K562 (cell line): ENCODE measurements around the gene MYOM1. TPM values are rescaled to one million over a fixed set of nuclear protein-coding genes. Genes with fewer than 3 reads are reported as not detected.

Experiments
- ARID1B ChIP-seq: fragments of 450-650 bp; IDR thresholded peaks from 2 replicates; pipeline ENCODE4 v1.6.1; 2016; ENCODE audit warnings: antibody characterized with exemption, mild to moderate bottlenecking, inconsistent platforms
- C11orf30 ChIP-seq: fragments of 450-650 bp; IDR thresholded peaks from 2 replicates; pipeline ENCODE4 v1.6.1; 2016; ENCODE audit warnings: low read depth, mild to moderate bottlenecking
- CBX3 ChIP-seq, 2 experiments: IDR thresholded peaks; 1 replicate in 1 of 2; 2 replicates in 1 of 2; pipeline ENCODE4 v1.6.1; 2012; ENCODE audit warnings: inconsistent platforms in 2 of 2, low read length in 2 of 2, borderline replicate concordance in 1 of 2, control low read depth in 1 of 2
- CREBBP ChIP-seq: IDR thresholded peaks from one replicate; pipeline ENCODE4 v1.6.1; 2012; ENCODE audit warnings: low read depth, mild to moderate bottlenecking, control low read depth, inconsistent platforms, low read length
- ELF2 ChIP-seq: fragments of 250-450 bp; sonication (Bioruptor Pico); IDR thresholded peaks from 2 replicates; pipeline ENCODE4 v1.5.0; 2021; ENCODE audit warnings: mild to moderate bottlenecking
- FOXP1 ChIP-seq: sonication (generic); formaldehyde crosslinking; IDR thresholded peaks from 2 replicates; pipeline ENCODE4 v1.8.0; 2022; ENCODE audit warnings: mild to moderate bottlenecking, missing genetic modification reagents
- GTF2E2 ChIP-seq: fragments of 200-800 bp; sonication (Bioruptor generic); IDR thresholded peaks from 2 replicates; pipeline ENCODE4 v1.6.1; 2016; ENCODE audit warnings: missing genetic modification characterization, missing compliant biosample characterization
- HEY1 ChIP-seq: fragments of 250-450 bp; sonication (Bioruptor Pico); IDR thresholded peaks from 2 replicates; pipeline ENCODE4 v1.5.0; 2020; ENCODE audit warnings: mild to moderate bottlenecking, moderate library complexity, borderline replicate concordance
- KAT8 ChIP-seq: fragments of 450-650 bp; IDR thresholded peaks from 2 replicates; pipeline ENCODE4 v1.6.1; 2016; ENCODE audit warnings: low read depth, mild to moderate bottlenecking
- PHF20 ChIP-seq: fragments of 450-650 bp; IDR thresholded peaks from 2 replicates; pipeline ENCODE4 v1.6.1; 2018; ENCODE audit not compliant: partially characterized antibody
- POLR2G ChIP-seq: fragments of 200-400 bp; formaldehyde crosslinking; IDR thresholded peaks from 2 replicates; pipeline ENCODE4 v1.6.1; 2017; ENCODE audit warnings: low read depth, mild to moderate bottlenecking, antibody characterized with exemption, low read length, moderate library complexity
- PYGO2 ChIP-seq: fragments of 450-650 bp; IDR thresholded peaks from 2 replicates; pipeline ENCODE4 v1.6.1; 2016; ENCODE audit warnings: mild to moderate bottlenecking, missing genetic modification characterization, moderate library complexity, missing compliant biosample characterization
- RBM15 ChIP-seq: fragments of 200-400 bp; formaldehyde crosslinking; IDR thresholded peaks from 2 replicates; pipeline ENCODE4 v1.6.1; 2018; ENCODE audit warnings: mild to moderate bottlenecking, low read length, moderate library complexity; ENCODE audit not compliant: insufficient read depth
- SREBF1 ChIP-seq: fragments of 150-350 bp; IDR thresholded peaks from 2 replicates; pipeline ENCODE4 v1.6.1; 2014; ENCODE audit warnings: antibody characterized with exemption, low read depth, low read length, borderline replicate concordance
- SRSF7 ChIP-seq: fragments of 200-400 bp; formaldehyde crosslinking; optimal IDR thresholded peaks from 2 replicates; pipeline ENCODE3; 2017; ENCODE audit warnings: mild to moderate bottlenecking, low read depth, low read length
- TGIF2 ChIP-seq: sonication (generic); formaldehyde crosslinking; IDR thresholded peaks from 2 replicates; pipeline ENCODE4 v1.8.1; 2022; ENCODE audit warnings: mild to moderate bottlenecking, missing genetic modification reagents, moderate library complexity
- TRIM24 ChIP-seq, 2 experiments: fragments of 450-650 bp; IDR thresholded peaks; 2 replicates each; pipeline ENCODE4 v1.6.1; 2016
- ZKSCAN8 ChIP-seq: fragments of 200-800 bp; sonication (Bioruptor generic); IDR thresholded peaks from 2 replicates; pipeline ENCODE4 v1.6.1; 2016; ENCODE audit warnings: missing genetic modification characterization, missing compliant biosample characterization
- ZNF253 ChIP-seq: fragments of 250-450 bp; sonication (Bioruptor Pico); conservative IDR thresholded peaks from 2 replicates; pipeline ENCODE4 v1.6.1; 2021; ENCODE audit warnings: mild to moderate bottlenecking
- ZNF282 ChIP-seq: sonication (generic); formaldehyde crosslinking; IDR thresholded peaks from 2 replicates; pipeline ENCODE4 v1.8.1; 2023; ENCODE audit warnings: missing genetic modification reagents
- ZNF586 ChIP-seq: fragments of 450-650 bp; formaldehyde crosslinking; conservative IDR thresholded peaks from 2 replicates; pipeline ENCODE4 v1.4.0; 2020; ENCODE audit warnings: mild to moderate bottlenecking, moderate library complexity
- ZZZ3 ChIP-seq: fragments of 450-650 bp; IDR thresholded peaks from 2 replicates; pipeline ENCODE4 v1.6.1; 2016; ENCODE audit warnings: antibody characterized with exemption, mild to moderate bottlenecking, moderate library complexity
- polyA plus RNA-seq, 8 experiments: library from polyadenylated mRNA; depleted of rRNA in 4 of 8; stranded (reverse) in 5 of 8; unstranded in 3 of 8; fragments of >200 nt; fragmentation: Nextera tagmentation in 2 of 8; fragmentation: Illumina TruSeq in 1 of 8; extraction: Ambion mirVana in 2 of 8; extraction: Trizol in 1 of 8; gene quantifications; 2 replicates each; pipeline versions ENCODE4 v1.2.1 to v1.2.3, GENCODE V29; 2011 to 2014; ENCODE audit warnings: inconsistent platforms in 1 of 8, missing spikeins in 1 of 8
- total RNA-seq, 7 experiments: library from RNA; depleted of rRNA in 6 of 7; stranded (reverse); fragments of >200 nt in 6 of 7; fragmentation: Illumina TruSeq in 2 of 7; extraction: Trizol in 2 of 7; gene quantifications; 2 replicates each; pipeline versions ENCODE4 v1.2.1 to v1.2.3, GENCODE V29; 2011 to 2021; ENCODE audit warnings: low replicate concordance in 1 of 7
- TF ChIP-seq, protein P1 (sequence below), 2 experiments: fragments of 200-800 bp in 1 of 2; sonication (Bioruptor generic) in 1 of 2; sonication (generic) in 1 of 2; formaldehyde crosslinking in 1 of 2; IDR thresholded peaks in 1 of 2; conservative IDR thresholded peaks in 1 of 2; 2 replicates each; pipeline versions ENCODE4 v1.5.0 to v1.6.1; 2016 to 2020; ENCODE audit warnings: missing compliant biosample characterization in 1 of 2, missing genetic modification characterization in 1 of 2, missing genetic modification reagents in 1 of 2
- TF ChIP-seq, protein P2 (sequence below): fragments of 250-450 bp; sonication (Bioruptor Pico); IDR thresholded peaks from 2 replicates; pipeline ENCODE4 v1.5.0; 2021; ENCODE audit warnings: mild to moderate bottlenecking, moderate library complexity

The MYOM1 gene
- total and polyA plus RNA-seq, 9 of the 15 experiments (the other 6 are each of a cell fraction or from before 2014, with no cell fraction given): 0.01 to 0.62 (median 0.25) TPM

DNA sequence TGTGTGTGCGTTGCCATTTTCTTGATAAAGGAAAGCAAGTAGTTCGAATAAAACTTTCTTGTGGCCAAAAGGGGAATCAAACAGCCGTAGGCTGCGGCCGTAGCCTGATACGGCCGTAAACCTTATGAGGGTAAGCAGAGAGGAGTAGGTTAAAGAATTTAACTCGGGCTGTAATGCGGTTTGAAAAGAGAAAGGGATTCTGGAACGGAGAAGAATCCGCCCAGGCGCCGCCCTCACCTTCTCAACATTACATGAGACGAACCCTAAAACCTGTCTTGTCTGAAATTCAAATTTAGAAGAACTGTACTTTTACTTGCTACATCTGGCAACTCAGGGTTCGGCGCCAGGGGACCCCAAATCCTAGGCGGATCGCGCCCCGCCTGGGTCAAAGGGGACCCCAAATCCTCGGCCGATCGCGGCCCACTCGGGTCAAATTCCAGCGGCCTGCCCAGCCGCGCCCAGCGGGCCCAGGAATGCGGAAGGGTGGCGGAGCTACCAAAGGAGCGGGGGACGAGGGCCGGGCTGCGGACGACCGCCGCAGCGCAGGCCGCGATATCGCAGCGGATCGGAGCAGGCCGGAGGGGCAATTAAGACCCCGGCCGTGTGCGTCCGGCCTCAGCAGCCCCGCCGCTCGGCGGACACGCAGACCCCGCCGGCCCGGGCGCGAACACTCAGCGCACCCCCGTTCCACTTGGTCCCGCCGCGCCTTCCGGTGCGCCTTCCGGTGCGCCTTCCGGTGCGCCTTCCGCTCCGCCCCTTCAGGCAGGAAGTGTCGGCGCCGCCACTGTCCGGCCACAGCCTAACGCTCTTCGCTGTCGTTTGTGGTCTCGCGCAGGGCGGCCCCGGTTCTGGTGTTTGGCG, 41.8 kb upstream of the MYOM1 start, which contains the start of gene MYL12B (continued):
- TF ChIP-seq GTF2E2 (tag) (peak; percentile 95), CREBBP (no peak), ARID1B (peak; percentile 51; the same call in 1 of the 2 replicates), ZNF253 (no peak), FOXP1 (CRISPR knock-in tag) (no peak; the same call in 1 of the 2 replicates), HEY1 (peak; percentile 7; the same call in 1 of the 2 replicates), KAT8 (no peak), POLR2G (peak; percentile 97), TRIM24 (IDR thresholded peaks at IDR 0.05) (no peak), TGIF2 (CRISPR knock-in tag) (0 out of 2 replicates have a peak, but pooled peaks have one; percentile 32), RBM15 (no peak), SRSF7 (no peak), ZNF586 (CRISPR knock-in tag) (no peak), CBX3 (IDR thresholded peaks at IDR 0.05; ENCODE audit: borderline replicate concordance in 1 of 2, low read length in 2 of 2) (no peak), ELF2 (CRISPR knock-in tag) (peak; percentile 100), ZZZ3 (peak; percentile 77), PYGO2 (tag) (no peak), C11orf30 (peak; percentile 82), PHF20 (peak; percentile 92), ZNF282 (CRISPR knock-in tag) (no peak), ZKSCAN8 (no peak), SREBF1 (peak; percentile 48; the same call in 1 of the 2 replicates)
- TF ChIP-seq, protein P1, sequence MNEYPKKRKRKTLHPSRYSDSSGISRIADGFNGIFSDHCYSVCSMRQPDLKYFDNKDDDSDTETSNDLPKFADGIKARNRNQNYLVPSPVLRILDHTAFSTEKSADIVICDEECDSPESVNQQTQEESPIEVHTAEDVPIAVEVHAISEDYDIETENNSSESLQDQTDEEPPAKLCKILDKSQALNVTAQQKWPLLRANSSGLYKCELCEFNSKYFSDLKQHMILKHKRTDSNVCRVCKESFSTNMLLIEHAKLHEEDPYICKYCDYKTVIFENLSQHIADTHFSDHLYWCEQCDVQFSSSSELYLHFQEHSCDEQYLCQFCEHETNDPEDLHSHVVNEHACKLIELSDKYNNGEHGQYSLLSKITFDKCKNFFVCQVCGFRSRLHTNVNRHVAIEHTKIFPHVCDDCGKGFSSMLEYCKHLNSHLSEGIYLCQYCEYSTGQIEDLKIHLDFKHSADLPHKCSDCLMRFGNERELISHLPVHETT (CRISPR knock-in tag; conservative IDR thresholded peaks at IDR 0.05 in 1 of 2, IDR thresholded peaks at IDR 0.05 in 1 of 2): peak in 1 of 2 experiments; percentile 49; a peak in 2 of 4 replicates
- TF ChIP-seq, protein P2, sequence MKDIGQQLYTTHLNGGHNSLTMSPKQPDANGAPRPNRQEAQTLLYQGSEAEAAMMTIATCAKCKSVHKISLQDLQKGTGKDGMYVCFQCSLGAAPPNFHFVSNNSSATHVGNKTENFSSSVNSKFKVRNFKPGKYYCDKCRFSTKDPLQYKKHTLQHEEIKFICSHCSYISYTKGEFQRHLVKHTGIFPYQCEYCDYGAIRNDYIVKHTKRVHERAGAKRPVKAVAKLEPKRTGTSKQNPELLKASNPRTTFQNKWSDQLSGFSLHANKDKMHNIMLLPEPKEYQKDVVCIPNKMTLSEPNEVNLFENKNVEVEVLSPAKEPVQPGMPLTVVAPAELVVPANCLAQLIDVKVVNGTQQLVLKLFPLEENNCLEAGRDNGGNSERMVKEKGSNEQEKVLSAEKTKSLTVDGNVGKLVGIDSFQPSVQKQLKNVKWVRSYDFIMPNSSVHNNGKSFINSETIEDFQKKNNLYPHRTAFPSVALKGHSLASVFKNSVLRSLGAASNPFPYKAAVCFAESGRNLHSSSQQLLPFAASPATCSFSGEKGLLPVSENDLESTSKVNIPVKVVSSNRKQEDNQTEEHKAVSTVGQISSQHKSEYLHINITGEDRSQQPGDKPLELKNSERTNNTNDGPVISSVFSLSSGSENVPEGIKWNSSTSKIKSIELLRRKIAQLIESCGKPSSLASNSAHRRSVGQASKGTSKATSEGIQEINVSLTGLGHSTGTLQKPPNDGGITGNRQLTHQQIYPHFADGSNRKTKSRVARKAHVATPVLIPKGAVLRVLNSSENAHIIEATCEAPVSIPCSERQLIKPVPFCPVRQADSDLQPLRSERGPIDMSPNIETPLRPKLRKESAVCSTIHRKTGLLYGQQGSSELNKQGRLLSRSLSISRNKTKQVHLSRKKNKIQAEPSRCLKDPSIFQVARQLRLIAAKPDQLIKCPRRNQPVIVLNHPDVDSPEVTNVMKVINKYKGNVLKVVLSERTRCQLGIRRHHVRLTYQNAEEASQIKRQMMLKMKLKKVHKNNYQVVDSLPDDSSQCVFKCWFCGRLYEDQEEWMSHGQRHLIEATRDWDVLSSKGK (CRISPR knock-in tag): no peak
